GM18519 (cell line): ENCODE measurements around the gene GNAT3.

Experiments
- ATAC-seq: cut with Tn5 transposase; IDR thresholded peaks from one replicate; pipeline ENCODE4 v1.9.1; 2021; ENCODE audit warnings: mild to moderate bottlenecking, moderate library complexity; ENCODE audit not compliant: unreplicated experiment, low FRiP score

GNAT3 gene

DNA sequence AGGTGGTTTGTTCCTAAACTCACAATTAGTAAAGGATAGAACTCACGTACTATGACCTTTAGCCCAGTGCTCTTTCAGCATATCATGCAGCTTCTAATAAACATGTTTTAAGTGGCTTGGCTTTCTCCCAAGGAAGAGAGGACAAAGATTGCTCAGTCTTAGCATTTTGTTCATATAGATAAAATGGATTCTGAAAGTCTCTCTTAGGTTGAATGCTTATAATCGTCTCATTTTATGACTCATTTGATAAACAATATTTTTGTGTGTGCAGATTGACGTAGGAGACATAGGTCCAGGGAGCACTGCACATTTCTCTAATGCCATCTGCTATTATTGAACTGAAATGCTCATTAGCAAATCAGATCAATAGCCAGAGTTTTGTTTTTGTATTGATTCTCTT lies 44.8 kb downstream of the GNAT3 start:
- ATAC-seq = no peak

DNA sequence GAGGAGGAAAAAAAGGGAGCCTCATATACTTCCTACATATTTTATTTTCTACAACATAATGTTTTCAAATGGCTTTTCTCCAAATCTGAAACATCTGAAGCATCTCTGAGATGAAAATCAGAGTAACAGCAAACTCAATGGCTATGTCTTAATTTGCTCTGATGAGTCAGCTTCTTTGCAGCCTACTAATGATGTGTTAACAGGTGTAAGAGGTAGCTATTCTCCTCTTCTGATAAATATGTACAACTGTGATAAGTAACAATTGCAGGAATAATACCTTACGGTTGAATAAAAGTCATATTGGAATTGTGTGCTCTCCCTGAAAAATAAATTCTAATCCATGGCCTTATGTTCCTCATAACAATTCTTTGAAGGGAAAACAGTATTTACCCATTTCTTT lies 45.2 kb downstream of the GNAT3 start:
- no peak for ATAC-seq

DNA sequence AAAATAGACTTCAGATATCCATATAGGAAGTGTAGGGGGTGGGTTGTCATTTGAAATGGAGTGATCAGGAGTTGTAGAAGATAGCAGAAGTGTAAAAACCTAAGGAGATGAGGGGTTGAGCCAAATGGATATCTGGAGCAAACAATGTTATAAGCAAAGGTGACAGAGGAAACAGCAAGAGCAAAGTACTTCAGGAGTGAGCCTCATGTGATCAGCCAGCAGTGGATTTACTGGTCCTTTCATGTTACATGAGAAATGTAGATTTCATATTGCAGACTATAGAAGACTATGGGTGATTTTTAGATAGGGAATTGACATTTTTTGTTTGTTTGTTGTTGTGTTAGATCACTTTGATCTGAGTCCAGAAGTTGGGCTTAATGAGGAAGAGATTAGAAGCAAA lies 47.7 kb downstream of the GNAT3 start:
- no peak for ATAC-seq

DNA sequence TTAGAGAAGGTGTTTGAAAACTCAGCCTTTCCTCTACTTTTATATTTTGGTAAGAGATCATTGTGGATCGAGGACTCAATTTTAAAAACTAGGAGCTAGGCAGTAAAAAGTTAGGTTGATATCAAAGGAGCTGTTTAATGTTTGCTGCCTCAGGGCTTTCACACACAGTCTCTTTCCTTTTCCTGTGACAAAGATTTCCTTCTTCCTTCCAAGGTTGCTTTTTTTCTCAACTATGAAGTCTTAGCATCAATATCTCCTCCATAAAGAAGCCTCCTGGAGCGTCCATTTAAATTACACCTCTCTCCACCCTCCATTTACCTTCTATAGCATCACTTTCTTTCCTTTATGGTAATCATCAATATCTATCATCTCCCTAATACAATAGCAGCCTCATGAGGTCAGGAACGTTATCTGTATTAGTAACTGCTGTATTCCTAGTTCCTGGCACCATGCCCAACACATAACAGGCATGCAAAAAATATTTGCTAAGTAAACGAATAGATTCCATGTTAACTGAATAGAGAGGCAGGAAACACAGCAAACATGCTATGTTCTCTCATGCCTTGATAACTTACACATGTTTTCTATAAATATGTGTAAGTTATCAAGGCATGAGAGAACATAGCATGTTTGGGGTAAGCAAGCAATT lies 48.5 kb downstream of the GNAT3 start:
- no peak for ATAC-seq

DNA sequence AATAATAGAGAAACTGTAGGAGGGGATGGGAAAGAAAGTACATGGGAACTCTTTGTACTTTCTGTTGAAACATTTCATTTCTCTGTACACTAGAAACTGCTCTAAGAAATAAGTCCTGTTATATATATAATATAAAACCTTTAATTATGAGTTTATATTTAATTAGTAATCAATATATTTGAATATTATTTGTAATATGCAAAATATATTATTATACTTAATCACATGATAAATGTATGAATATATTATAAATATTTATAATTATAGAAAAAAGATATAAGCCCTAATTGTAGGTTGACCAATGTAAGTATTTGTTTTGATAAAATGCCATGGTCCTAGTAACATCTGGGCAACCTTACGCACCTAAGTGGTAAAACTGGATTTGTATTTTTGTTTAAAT lies 51.0 kb downstream of the GNAT3 start:
- no peak for ATAC-seq

DNA sequence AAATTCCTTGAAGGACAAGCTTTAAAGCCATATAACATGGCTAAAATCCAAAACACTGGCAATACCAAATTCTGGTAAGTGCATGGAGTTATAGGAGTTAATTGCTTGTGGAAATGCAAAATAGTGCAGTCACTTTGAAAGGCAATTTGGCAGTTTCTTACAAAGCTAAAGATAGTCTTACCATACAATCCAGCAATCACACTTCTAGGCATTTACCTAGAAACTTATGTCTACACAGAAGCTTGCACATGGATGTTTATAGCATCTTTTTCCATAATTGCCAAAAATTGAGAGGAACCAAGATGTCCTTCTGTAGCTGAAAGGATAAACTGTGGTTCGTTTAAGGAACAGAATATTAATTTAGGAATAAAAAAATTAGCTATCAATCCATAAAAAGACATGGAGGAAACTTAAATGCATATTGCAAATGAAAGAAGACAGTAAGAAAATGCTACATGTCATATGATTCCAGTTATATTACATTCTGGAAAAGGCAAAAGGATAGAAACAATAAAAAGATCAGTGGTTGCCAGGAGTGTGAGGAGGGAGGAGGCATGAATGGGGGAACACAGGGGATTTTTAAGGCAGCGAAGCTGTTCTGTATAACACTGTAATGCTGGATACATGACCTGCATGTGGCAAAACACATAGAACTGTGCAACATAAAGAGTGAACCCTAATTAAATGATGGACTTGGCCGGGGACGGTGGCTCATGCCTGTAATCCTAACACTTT lies 51.9 kb downstream of the GNAT3 start:
- no peak for ATAC-seq

DNA sequence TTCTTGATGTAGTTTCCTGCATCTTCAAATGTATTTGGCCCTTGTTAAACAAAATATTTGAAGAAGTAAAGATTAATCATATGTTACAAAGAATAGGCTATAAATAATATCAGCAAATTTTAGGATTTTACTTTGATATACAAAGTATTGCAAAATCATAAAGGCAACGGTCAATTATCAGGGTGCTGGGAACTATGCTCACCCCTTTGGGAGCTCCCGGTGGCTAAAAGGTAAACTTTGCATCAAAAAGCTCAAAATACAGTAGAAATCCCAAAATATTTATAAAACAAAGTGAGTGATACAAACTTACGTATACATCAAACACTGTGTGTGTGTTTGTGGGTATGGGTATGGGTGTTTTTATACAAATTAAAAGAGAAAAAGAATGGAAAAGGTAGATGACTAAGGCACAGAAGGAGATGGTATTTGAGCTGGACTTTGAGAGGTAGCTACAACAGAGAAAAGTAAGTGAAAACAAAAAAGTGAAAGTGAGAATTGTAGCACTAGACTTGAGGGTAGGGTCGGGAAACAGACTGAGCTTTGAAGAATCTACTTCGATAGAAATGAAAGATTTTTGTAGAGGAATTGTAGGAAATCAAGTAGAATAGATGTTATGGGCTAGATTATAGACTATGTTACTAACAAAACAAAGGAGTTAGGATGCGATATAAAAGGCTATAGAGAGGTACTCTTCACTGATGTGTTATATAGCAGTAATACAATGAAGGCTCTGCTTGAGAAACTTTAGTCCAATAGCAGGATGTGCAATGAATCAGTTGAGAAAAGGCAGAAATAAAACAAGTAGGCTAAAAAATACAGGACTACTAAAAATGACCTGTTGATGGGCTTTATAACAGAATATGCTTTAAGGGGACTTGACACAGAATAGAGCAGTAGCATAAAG lies 52.8 kb downstream of the GNAT3 start:
- ATAC-seq = no peak

DNA sequence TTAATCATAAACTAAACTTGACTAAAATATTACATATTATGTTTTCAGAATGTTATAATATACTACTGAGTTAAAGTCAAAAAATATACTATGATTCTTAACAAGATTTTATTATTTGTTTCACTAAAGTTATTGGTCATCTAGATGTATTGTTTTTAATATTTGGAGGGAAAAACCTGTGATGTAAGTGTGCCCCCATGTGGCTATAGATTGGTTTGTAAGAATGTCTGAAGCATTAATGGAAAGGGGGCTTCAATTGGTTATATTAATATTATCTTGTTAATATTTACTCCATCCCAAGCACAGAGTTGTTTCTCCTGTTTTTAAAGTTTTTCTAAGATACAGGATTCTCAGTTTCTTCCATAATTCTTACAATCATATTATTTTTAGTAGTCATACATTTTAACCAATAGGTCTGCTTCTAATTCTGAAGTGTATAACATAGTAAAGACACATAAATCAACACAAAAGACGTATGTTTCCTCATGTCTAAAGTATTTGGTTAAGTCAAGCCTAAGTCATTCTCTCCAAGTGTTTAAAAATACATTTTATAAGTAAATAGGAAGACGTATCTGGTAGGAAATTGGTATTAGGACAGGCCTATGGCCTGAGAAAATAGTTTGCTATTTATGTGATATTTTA lies 58.0 kb downstream of the GNAT3 start:
- no peak for ATAC-seq

DNA sequence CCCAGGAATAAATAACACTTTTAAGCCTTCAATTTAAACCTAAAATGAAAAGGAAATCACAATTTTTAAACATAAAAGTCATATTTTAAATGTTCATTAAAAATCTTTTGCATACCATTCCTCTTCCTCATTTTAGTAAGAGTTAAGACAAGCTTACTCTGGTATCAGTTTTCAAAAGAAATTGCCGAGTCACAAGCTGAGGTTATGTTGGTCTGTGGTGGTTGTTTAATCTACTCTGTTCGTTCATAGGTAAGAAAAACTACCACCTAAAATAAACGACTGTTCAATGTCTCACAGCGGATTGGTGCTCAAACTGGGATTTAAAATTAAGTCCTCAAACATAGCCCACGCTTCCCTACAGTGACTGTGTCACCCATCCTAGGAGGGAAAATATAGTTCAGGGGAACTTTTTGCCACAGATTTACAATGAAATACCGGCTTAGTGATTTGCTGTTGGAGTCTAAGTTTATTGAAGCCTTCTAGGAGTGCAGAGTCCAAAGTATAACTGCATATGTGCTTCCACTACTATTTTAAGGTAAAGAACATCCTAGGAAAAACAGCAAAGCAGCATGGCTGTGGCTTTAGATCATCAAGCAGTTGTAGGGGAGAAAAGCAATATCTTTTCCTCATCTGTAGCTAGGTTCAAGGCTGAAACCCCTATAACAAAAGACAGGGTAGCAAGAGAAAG lies 61.1 kb downstream of the GNAT3 start:
- ATAC-seq = no peak

DNA sequence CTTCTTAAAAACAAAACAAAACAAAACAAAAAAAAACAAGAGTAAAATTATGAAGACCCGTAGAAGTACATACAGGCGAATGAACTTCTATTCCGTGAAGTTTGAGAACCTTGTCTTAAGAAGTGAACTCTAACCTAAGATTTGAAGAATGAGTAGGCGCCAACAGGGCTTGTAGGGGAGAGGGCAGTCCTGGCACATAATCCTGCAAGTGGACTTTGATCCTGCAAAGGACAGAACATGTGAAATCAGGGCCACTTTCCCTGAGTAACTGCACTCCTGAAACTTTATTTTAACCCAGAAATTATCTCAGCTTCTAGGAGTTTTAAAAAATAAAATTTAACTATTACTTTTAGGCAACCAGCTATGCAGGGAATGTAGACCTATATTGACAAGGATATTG lies 62.0 kb downstream of the GNAT3 start:
- ATAC-seq = no peak

DNA sequence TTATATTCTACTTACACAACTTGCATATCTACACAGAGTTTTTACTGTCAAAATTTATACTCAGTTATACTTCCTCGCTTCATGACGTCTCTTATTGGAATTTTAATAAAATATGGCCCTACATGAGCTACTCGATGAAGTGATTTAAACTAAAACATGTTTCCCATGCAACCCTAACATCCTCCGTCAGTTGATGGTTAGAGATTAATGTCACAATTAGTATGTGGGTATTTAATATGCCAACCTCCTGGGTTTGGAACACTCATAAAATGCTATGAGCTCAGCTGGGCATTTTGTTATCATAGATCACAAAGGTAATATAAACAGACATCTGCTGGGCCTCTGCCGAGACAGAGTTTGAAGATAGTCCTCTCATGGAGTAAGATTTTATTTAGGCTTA lies 66.5 kb downstream of the GNAT3 start:
- ATAC-seq = no peak

DNA sequence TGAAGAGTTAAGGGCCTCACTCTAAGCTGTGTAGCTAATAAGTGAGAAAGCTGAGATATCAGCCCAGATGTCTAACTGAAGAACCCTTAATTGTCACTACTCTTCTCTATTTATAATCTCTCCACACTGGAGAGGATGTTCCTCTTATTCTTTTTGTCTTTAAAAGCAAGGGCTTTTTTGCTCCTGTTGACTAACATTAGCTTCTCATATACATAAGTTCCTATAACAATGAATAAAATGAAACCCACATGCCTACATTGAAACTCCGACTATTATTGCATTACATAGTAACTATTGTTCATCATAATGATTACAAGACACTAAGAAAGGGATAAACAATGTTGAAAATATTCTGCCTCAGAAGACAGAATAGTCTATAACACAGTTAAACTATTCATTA lies 67.1 kb downstream of the GNAT3 start:
- no peak for ATAC-seq

DNA sequence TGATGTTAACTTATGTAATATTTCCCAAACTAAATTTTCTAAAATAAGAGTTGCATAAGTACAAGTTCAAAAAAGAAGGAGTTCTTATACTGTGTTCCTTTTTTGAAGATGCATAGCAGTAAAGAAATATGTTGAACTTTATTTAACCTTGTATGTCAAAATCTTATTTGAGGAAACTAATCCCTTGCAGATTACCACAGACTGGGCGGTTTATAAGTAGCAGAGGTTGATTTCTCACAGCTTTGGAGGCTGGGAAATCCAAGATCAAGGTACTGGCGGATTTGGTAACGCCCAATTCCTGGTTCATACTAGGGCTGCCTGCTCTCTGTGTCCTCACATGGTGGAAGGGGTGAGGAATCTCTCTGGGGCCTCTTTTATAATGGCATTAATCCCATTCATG lies 68.5 kb downstream of the GNAT3 start:
- ATAC-seq = no peak

DNA sequence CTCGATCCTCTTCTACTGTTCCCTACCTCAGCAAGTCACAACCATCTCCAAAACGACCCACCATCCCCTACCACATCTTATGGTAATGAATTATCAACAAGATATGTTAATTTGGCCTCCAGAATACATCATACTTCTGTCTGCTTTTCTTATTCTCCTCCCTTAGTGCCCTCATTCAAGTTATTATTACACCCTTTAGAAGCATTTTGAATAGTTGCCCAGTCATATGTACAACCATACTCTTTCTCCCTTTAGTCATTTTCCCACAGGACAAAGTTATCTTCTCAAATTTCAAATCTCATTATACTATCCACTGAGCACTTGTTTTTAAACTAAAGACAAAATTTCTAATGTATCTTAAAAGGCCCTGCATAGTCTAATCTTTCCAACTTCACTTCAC lies 71.0 kb downstream of the GNAT3 start:
- ATAC-seq = no peak

DNA sequence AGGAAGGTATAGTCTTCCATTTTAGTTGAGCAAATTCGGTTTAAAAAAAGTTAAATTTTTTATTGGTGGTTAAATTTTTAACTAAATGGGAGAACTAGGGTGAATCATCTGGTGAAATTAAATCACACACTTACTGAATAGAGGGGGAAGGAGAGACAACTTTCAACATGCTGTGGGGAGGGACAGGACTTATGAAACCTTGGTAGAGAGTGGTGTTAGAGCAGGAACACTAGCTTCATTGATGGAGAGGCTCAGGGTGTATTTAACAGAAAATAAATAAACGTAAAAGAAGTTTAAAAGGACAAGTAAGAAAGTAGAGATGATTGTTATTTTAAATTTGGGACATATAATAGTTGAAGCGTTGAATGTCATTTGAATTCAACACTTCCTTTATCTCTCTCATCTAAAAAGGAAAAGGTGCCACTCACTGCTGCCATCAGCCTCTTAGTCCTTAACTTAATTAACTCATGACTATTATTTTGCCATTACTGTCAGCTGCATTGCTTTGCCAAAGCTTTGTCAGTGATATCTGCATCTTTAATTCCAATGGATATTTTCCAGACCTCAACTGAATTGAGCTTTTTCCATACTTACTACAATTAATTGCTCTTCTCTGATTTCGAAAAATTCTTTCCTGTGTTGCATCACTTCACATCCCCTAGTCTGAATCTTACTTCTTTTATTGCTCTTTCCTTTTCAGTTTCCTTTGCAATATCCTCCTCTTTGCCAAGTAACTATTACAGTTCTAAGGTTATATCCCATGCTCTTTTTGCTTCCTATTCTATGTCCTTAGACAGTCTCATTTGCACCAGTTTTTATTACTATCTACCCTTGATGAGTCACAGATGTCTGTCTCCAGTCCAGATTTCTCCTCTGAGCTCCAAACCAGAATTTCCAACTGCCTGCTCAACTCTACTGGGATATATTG lies 71.7 kb downstream of the GNAT3 start:
- no peak for ATAC-seq

DNA sequence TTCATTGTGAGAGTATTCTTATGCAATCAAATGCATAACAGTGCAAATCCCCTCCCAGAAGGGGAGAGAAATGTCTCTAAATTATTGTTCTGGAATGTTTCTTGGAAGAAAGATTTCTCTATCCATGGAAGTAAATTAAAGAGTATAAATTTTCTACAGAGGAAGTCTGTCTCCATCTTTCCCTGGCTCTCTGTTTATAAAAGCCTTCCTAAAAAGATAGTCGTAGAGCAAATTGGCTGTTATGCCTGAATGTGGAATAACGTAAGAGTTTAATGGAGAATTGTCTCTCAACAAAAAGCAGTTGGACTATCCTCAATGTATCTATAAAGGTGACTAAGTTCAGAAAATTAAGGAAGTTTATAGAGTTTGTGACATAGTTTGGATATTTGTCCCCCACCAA lies 76.3 kb downstream of the GNAT3 start:
- no peak for ATAC-seq

DNA sequence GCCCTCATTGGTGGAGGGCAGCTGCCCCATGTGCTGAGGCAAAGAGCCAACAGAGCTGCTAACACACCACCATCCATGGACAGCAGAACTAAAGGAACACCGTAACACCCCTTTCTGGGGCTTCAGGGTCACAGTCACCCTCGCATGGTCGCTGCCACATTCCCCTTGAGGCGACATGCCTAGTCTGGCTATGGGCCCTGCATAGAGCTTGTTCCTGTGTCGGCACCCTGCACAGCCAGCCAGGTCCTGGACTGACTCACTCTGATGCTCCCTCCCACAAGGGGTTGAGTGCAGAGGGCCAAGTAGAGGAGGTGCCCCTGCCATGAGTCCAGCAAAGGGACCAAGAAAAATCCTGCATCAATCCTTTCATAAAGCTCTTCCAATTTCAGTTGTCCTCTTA lies 77.8 kb downstream of the GNAT3 start:
- no peak for ATAC-seq

DNA sequence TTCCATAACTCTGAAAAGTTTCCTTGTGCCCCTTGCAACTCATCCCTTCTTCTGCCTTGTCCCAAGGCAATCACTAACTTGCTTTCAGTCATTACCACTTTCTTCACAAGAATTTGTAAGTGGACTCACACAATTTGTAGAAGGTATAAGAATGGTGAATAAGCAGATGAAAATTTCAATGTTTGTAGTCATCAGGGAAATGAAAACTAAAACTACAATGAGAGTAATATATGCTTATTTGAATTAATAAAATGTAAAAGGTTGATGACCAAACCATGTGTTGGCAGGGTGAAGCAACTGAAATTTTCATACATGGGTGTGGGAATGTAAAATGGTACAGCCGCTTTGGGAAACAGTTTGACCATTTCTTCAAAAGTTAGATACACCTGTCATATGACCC lies 79.7 kb downstream of the GNAT3 start:
- no peak for ATAC-seq

DNA sequence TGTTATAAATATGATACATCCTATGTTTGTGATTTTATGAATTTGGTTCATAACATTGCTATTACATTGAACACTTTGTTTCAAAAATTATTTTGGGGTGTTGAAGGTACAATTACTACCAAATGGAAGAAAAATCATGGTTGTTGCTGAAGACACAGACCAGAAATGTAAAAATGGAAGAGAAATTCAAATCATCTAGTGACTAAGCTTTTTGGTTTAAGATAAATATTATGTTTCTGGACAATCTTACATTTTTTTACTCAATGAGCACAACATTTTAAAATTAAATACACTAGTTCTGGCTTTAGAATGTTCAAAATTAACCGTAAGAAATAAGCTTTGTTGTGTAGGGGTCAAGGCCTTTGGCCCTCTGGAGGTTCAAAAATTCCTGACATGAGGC lies 82.7 kb downstream of the GNAT3 start:
- no peak for ATAC-seq
